WTC11 (cell line): Measurements from ENCODE around the gene CTNNA2.

Experiments used
- CREB1 ChIP-seq: sonication (generic); formaldehyde crosslinking; IDR thresholded peaks from 2 replicates; pipeline ENCODE4 v1.8.0; 2023; ENCODE audit warnings: mild to moderate bottlenecking, missing genetic modification reagents
- ESRRA ChIP-seq: sonication (generic); formaldehyde crosslinking; IDR thresholded peaks from 2 replicates; pipeline ENCODE4 v1.8.1; 2022; ENCODE audit warnings: mild to moderate bottlenecking, missing genetic modification reagents, borderline replicate concordance
- NR3C1 ChIP-seq: sonication (generic); formaldehyde crosslinking; conservative IDR thresholded peaks from 2 replicates; pipeline ENCODE4 v1.8.1; 2023; ENCODE audit warnings: low read depth, mild to moderate bottlenecking, missing genetic modification reagents
- TF ChIP-seq, protein P1 (sequence below): fragments of 200-600 bp; IDR thresholded peaks from 2 replicates; pipeline ENCODE4 v1.8.0; 2022; ENCODE audit warnings: antibody characterized with exemption

DNA sequence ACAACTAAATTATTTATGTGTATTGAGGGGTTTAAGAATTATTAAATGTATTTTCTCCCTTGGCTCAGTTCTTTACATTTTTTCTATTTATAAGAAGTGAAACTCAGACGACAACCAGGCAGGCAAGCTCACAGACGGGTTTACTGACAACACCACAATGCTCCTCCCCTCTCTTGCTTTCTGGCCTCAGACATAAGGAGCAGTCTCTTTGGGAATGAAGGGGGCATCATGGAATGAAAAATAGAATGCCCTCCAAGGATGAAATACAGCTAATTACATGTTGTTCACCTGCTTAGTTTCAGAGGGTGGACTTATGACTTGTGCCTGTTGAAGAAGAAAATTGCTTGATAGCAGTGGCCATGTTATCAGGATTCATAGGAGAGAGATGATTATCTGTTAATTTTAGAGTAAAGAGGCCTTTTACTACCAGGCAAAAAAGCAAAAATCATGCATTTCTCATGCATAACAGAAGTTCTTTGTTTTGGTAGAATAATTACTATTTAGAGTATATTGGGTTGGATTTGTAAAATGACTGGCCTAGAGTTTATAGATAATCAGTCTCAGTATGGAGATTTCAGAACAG lies 963.8 kb downstream of the CTNNA2 start:
- TF ChIP-seq, protein P1, sequence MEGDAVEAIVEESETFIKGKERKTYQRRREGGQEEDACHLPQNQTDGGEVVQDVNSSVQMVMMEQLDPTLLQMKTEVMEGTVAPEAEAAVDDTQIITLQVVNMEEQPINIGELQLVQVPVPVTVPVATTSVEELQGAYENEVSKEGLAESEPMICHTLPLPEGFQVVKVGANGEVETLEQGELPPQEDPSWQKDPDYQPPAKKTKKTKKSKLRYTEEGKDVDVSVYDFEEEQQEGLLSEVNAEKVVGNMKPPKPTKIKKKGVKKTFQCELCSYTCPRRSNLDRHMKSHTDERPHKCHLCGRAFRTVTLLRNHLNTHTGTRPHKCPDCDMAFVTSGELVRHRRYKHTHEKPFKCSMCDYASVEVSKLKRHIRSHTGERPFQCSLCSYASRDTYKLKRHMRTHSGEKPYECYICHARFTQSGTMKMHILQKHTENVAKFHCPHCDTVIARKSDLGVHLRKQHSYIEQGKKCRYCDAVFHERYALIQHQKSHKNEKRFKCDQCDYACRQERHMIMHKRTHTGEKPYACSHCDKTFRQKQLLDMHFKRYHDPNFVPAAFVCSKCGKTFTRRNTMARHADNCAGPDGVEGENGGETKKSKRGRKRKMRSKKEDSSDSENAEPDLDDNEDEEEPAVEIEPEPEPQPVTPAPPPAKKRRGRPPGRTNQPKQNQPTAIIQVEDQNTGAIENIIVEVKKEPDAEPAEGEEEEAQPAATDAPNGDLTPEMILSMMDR: no peak
- TF ChIP-seq ESRRA (no peak), CREB1 (CRISPR knock-in tag) (no peak), NR3C1 (CRISPR knock-in tag) (no peak)
